ENCODE data around the gene ATP8A2. TPM values are rescaled to one million over a fixed set of nuclear protein-coding genes. Genes with fewer than 3 reads are reported as not detected.
A peak's percentile ranks its signal among the peaks of the same experiment; 100 is the strongest.

The ATP8A2 gene
- total RNA-seq, 1 donor from 2014 or later = 4.2 TPM

DNA sequence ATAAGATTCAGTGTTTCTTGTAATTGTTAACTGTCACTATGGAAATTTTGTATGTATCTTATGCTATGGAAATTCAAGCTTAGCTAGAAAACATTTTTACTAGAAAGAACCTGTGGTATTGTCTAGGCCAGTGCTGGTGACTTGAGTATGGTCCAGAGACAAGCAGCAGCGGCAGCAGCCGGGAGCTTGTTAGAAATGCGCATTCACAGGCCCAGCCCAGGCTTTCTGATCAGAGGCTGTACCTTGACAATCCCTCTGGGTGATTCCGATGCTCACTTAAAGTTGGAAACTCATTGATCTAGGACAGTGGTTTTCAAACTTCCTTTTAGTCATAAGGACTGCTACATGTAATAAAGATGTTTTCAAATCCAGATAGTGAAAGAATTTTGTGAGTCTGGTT lies 392.6 kb downstream of the ATP8A2 start:
- no peaks in the 10 kb centered on the region for H3K4me1 ChIP-seq
- H3K27ac ChIP-seq = no peak overlapping the region
- H4K20me1 ChIP-seq (ENCODE audit: low read depth) = no peaks in the 10 kb centered on the region
- H3K4me2 ChIP-seq = no peak overlapping the region
- H3K36me3 ChIP-seq = no peaks in the 10 kb centered on the region
- H3K27me3 ChIP-seq = no peaks in the 10 kb centered on the region
- H3K27me3 Mint-ChIP-seq (ENCODE audit: insufficient read depth, low read depth) = peaks cover 11% of the 10 kb centered on the region
- peaks cover 3% of the 10 kb centered on the region for H3K4me1 Mint-ChIP-seq
- H3K27ac Mint-ChIP-seq = no peak overlapping the region
- H3K79me2 ChIP-seq (ENCODE audit: low read depth) = no peaks in the 10 kb centered on the region
- no peak overlapping the region for H3K4me3 ChIP-seq
- no peaks in the 10 kb centered on the region for H3K9me3 Mint-ChIP-seq
- H3K4me3 Mint-ChIP-seq = no peak overlapping the region
- H2AFZ ChIP-seq (replicated peaks) = peak overlapping the region; percentile 59
- no peaks in the 10 kb centered on the region for H3K9me3 ChIP-seq (ENCODE audit: low read depth)
- DNase-seq (ENCODE audit: low spot score) = no peak
- H3K36me3 Mint-ChIP-seq = no peaks in the 10 kb centered on the region
- no peak for TF ChIP-seq EZH2 (IDR thresholded peaks at IDR 0.05)
- TF ChIP-seq, protein P1, sequence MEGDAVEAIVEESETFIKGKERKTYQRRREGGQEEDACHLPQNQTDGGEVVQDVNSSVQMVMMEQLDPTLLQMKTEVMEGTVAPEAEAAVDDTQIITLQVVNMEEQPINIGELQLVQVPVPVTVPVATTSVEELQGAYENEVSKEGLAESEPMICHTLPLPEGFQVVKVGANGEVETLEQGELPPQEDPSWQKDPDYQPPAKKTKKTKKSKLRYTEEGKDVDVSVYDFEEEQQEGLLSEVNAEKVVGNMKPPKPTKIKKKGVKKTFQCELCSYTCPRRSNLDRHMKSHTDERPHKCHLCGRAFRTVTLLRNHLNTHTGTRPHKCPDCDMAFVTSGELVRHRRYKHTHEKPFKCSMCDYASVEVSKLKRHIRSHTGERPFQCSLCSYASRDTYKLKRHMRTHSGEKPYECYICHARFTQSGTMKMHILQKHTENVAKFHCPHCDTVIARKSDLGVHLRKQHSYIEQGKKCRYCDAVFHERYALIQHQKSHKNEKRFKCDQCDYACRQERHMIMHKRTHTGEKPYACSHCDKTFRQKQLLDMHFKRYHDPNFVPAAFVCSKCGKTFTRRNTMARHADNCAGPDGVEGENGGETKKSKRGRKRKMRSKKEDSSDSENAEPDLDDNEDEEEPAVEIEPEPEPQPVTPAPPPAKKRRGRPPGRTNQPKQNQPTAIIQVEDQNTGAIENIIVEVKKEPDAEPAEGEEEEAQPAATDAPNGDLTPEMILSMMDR (IDR thresholded peaks at IDR 0.05) = no peak
- no peak for TF ChIP-seq EZH2phosphoT487 (IDR thresholded peaks at IDR 0.05)
- H3F3A ChIP-seq (ENCODE audit: low read depth) = no peaks in the 10 kb centered on the region
- H3K9ac ChIP-seq = no peak overlapping the region

DNA sequence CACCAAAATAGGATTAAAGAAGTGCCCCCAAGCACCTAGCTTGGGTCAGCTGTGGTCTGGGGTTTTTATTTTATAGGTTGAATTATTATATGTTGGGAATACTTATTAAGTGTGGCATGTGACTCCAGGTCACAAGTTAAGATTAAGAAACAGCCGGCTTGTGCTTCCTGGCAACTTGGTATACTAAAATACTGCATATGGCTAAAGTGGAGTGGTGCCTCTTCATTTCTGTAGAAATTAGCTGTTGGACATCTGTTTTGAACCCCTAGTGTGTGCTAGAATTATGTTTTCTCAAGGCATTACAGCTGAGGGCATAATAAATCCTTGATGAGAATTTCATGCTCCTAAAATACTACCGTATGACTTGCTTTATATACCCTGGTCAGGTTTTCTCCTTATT lies 393.5 kb downstream of the ATP8A2 start:
- Mint-ChIP-seq H3K4me3 (no peak overlapping the region), H3K9me3 (no peaks in the 10 kb centered on the region), H3K36me3 (no peaks in the 10 kb centered on the region), H3K27ac (no peak overlapping the region), H3K4me1 (peaks cover 7% of the 10 kb centered on the region), H3K27me3 (ENCODE audit: insufficient read depth, low read depth) (peaks cover 11% of the 10 kb centered on the region)
- H3K4me1 ChIP-seq = peaks cover under 1% of the 10 kb centered on the region
- no peak for DNase-seq (ENCODE audit: low spot score)
- TF ChIP-seq EZH2phosphoT487 (IDR thresholded peaks at IDR 0.05) (no peak), EZH2 (IDR thresholded peaks at IDR 0.05) (no peak)
- TF ChIP-seq, protein P1 (IDR thresholded peaks at IDR 0.05) = no peak
- H2AFZ ChIP-seq (replicated peaks) = no peak overlapping the region
- no peak overlapping the region for H3K9ac ChIP-seq
- H3K27ac ChIP-seq = no peak overlapping the region
- H3K36me3 ChIP-seq = no peaks in the 10 kb centered on the region
- H3K27me3 ChIP-seq = no peaks in the 10 kb centered on the region
- H4K20me1 ChIP-seq (ENCODE audit: low read depth) = no peaks in the 10 kb centered on the region
- H3K4me3 ChIP-seq = no peak overlapping the region
- H3K4me2 ChIP-seq = no peak overlapping the region
- H3K79me2 ChIP-seq (ENCODE audit: low read depth) = no peaks in the 10 kb centered on the region
- H3K9me3 ChIP-seq (ENCODE audit: low read depth) = no peaks in the 10 kb centered on the region
- H3F3A ChIP-seq (ENCODE audit: low read depth) = no peaks in the 10 kb centered on the region

DNA sequence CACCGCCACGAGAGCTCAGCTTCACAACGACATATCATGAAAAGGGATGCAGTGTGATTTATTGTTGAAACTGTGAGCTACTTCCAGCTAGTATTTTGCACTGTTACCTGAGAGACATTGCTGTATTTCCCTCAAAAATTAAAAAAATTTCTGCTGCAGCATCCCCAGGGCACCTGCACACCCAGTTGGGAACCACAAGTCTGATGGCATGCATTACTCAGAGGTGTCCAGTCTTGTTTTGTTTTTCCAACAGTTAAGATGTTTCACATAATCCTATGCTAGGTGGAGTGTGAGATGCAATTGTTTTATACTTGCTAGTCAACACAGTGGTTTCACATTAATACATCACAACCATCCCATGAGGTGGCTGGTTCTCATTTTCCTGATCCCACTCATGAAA lies 394.8 kb downstream of the ATP8A2 start:
- H3K4me3 Mint-ChIP-seq = no peak overlapping the region
- no peaks in the 10 kb centered on the region for H3K36me3 ChIP-seq
- peaks cover 6% of the 10 kb centered on the region for H3K27me3 Mint-ChIP-seq (ENCODE audit: insufficient read depth, low read depth)

More for the DNA sequence above, 394.8 kb downstream of the ATP8A2 start:
- peaks cover 3% of the 10 kb centered on the region for H3K4me1 ChIP-seq
- TF ChIP-seq, protein P1 (IDR thresholded peaks at IDR 0.05) = no peak
- no peak for TF ChIP-seq EZH2 (IDR thresholded peaks at IDR 0.05)
- no peak for TF ChIP-seq EZH2phosphoT487 (IDR thresholded peaks at IDR 0.05)
- no peak overlapping the region for H3K27ac ChIP-seq
- no peak overlapping the region for H3K4me3 ChIP-seq
- H3K79me2 ChIP-seq (ENCODE audit: low read depth) = no peaks in the 10 kb centered on the region
- H3K4me2 ChIP-seq = no peak overlapping the region
- Mint-ChIP-seq H3K9me3 (no peaks in the 10 kb centered on the region), H3K27ac (no peak overlapping the region), H3K36me3 (no peaks in the 10 kb centered on the region), H3K4me1 (peaks cover 15% of the 10 kb centered on the region)
- H3K27me3 ChIP-seq = no peaks in the 10 kb centered on the region
- DNase-seq (ENCODE audit: low spot score) = no peak
- no peaks in the 10 kb centered on the region for H3K9me3 ChIP-seq (ENCODE audit: low read depth)
- no peak overlapping the region for H3K9ac ChIP-seq
- no peaks in the 10 kb centered on the region for H4K20me1 ChIP-seq (ENCODE audit: low read depth)
- no peaks in the 10 kb centered on the region for H3F3A ChIP-seq (ENCODE audit: low read depth)
- H2AFZ ChIP-seq (replicated peaks) = no peak overlapping the region

All from neural progenitor cell (in vitro differentiated cells).